SU-DHL-6 (cell line): ENCODE results near the gene LAMB4.

ENCODE experiments used
- H2AFZ ChIP-seq: fragments of 200-600 bp; sonication (generic); 2 replicates; pipeline ENCODE4 v1.6.1; 2014; ENCODE audit warnings: low read depth, mild to moderate bottlenecking, moderate library complexity, mixed read lengths, antibody characterized with exemption, low read length; ENCODE audit not compliant: severe bottlenecking
- H3F3A ChIP-seq: fragments of 200-600 bp; shearing (Covaris generic); 2 replicates; pipeline ENCODE4 v1.6.0; 2016; ENCODE audit warnings: antibody characterized with exemption, mild to moderate bottlenecking; ENCODE audit not compliant: insufficient read depth
- H3K27ac ChIP-seq: fragments of 200-600 bp; sonication (generic); 2 replicates; pipeline ENCODE4 v1.5.1; 2016; ENCODE audit warnings: low read depth, mild to moderate bottlenecking, low read length, moderate library complexity, mixed read lengths
- H3K27me3 ChIP-seq: fragments of 200-600 bp; sonication (generic), shearing (Covaris generic); 2 replicates; pipeline ENCODE4 v1.6.0; 2014; ENCODE audit warnings: mild to moderate bottlenecking, low read length
- H3K36me3 ChIP-seq: fragments of 200-600 bp; sonication (generic); 2 replicates; pipeline ENCODE4 v1.6.1; 2014; ENCODE audit warnings: mild to moderate bottlenecking, low read length, mixed read lengths
- H3K4me2 ChIP-seq: fragments of 300-600, 200-600 bp; shearing (Covaris generic), sonication (generic); 2 replicates; pipeline ENCODE4 v1.6.0; 2014; ENCODE audit warnings: low read length, low read depth, mild to moderate bottlenecking; ENCODE audit not compliant: poor library complexity, severe bottlenecking
- H3K4me3 ChIP-seq: fragments of 200-600 bp; sonication (generic); 2 replicates; pipeline ENCODE4 v1.5.1; 2014; ENCODE audit warnings: antibody characterized with exemption, low read length, mild to moderate bottlenecking, mixed read lengths; ENCODE audit not compliant: insufficient read depth, poor library complexity, severe bottlenecking
- H3K79me2 ChIP-seq: fragments of 200-600 bp; sonication (generic); 2 replicates; pipeline ENCODE4 v1.6.1; 2014; ENCODE audit warnings: mild to moderate bottlenecking, low read length, moderate library complexity; ENCODE audit not compliant: insufficient read depth
- H3K9ac ChIP-seq: fragments of 200-600 bp; sonication (generic); 2 replicates; pipeline ENCODE4 v1.7.0; 2014; ENCODE audit warnings: mild to moderate bottlenecking, low read length
- H3K9me2 ChIP-seq: fragments of 200-600 bp; sonication (generic); replicated peaks from 2 replicates; pipeline ENCODE4 v1.6.1; 2014; ENCODE audit warnings: low read length; ENCODE audit not compliant: insufficient read depth
- H3K9me3 ChIP-seq: fragments of 200-600 bp; sonication (generic); 2 replicates; pipeline ENCODE4 v1.6.1; 2014; ENCODE audit warnings: low read length, mixed read lengths; ENCODE audit not compliant: insufficient read depth
- H4K20me1 ChIP-seq: fragments of 200-600 bp; sonication (generic); 2 replicates; pipeline ENCODE4 v1.6.1; 2014; ENCODE audit warnings: low read depth, mild to moderate bottlenecking, antibody characterized with exemption, low read length, moderate library complexity, mixed read lengths
- EZH2phosphoT487 ChIP-seq: fragments of 200-600 bp; sonication (generic), shearing (Covaris generic); conservative IDR thresholded peaks from 2 replicates; pipeline ENCODE4 v1.6.1; 2018; ENCODE audit warnings: mild to moderate bottlenecking, antibody characterized with exemption, low read length, moderate library complexity, mixed read lengths
- TF ChIP-seq, protein P1 (sequence below): fragments of 200-600 bp; sonication (generic); IDR thresholded peaks from one replicate; pipeline ENCODE4 v1.5.1; 2017; ENCODE audit warnings: antibody characterized with exemption, mild to moderate bottlenecking, low read length, moderate library complexity; ENCODE audit not compliant: insufficient read depth, poor library complexity, severe bottlenecking

LAMB4 gene, protein sequence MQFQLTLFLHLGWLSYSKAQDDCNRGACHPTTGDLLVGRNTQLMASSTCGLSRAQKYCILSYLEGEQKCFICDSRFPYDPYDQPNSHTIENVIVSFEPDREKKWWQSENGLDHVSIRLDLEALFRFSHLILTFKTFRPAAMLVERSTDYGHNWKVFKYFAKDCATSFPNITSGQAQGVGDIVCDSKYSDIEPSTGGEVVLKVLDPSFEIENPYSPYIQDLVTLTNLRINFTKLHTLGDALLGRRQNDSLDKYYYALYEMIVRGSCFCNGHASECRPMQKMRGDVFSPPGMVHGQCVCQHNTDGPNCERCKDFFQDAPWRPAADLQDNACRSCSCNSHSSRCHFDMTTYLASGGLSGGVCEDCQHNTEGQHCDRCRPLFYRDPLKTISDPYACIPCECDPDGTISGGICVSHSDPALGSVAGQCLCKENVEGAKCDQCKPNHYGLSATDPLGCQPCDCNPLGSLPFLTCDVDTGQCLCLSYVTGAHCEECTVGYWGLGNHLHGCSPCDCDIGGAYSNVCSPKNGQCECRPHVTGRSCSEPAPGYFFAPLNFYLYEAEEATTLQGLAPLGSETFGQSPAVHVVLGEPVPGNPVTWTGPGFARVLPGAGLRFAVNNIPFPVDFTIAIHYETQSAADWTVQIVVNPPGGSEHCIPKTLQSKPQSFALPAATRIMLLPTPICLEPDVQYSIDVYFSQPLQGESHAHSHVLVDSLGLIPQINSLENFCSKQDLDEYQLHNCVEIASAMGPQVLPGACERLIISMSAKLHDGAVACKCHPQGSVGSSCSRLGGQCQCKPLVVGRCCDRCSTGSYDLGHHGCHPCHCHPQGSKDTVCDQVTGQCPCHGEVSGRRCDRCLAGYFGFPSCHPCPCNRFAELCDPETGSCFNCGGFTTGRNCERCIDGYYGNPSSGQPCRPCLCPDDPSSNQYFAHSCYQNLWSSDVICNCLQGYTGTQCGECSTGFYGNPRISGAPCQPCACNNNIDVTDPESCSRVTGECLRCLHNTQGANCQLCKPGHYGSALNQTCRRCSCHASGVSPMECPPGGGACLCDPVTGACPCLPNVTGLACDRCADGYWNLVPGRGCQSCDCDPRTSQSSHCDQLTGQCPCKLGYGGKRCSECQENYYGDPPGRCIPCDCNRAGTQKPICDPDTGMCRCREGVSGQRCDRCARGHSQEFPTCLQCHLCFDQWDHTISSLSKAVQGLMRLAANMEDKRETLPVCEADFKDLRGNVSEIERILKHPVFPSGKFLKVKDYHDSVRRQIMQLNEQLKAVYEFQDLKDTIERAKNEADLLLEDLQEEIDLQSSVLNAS (N-terminal part only)

GRCh38 chr7:108130261-108130660, at the start of gene LAMB4:
LAMB4 (minus strand) TSS chr7:108130361; CDS start chr7:108123164, 7,197 bp downstream.
- Histone ChIP-seq H3K36me3 (no peaks in the 10 kb centered on the region), H4K20me1 (no peaks in the 10 kb centered on the region), H3K9me2 (no peaks in the 10 kb centered on the region), H3K4me2 (no peak within 1 kb of the TSS), H3K27me3 (no peaks in the 10 kb centered on the region), H3K4me3 (no peak within 1 kb of the TSS), H3K9me3 (no peaks in the 10 kb centered on the region), H3K27ac (no peak within 1 kb of the TSS), H2AFZ (no peak within 1 kb of the TSS), H3F3A (no peaks in the 10 kb centered on the region), H3K79me2 (no peaks in the 10 kb centered on the region), H3K9ac (no peak within 1 kb of the TSS)
- no peak for TF ChIP-seq EZH2phosphoT487
- TF ChIP-seq, protein P1, sequence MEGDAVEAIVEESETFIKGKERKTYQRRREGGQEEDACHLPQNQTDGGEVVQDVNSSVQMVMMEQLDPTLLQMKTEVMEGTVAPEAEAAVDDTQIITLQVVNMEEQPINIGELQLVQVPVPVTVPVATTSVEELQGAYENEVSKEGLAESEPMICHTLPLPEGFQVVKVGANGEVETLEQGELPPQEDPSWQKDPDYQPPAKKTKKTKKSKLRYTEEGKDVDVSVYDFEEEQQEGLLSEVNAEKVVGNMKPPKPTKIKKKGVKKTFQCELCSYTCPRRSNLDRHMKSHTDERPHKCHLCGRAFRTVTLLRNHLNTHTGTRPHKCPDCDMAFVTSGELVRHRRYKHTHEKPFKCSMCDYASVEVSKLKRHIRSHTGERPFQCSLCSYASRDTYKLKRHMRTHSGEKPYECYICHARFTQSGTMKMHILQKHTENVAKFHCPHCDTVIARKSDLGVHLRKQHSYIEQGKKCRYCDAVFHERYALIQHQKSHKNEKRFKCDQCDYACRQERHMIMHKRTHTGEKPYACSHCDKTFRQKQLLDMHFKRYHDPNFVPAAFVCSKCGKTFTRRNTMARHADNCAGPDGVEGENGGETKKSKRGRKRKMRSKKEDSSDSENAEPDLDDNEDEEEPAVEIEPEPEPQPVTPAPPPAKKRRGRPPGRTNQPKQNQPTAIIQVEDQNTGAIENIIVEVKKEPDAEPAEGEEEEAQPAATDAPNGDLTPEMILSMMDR = no peak

DNA sequence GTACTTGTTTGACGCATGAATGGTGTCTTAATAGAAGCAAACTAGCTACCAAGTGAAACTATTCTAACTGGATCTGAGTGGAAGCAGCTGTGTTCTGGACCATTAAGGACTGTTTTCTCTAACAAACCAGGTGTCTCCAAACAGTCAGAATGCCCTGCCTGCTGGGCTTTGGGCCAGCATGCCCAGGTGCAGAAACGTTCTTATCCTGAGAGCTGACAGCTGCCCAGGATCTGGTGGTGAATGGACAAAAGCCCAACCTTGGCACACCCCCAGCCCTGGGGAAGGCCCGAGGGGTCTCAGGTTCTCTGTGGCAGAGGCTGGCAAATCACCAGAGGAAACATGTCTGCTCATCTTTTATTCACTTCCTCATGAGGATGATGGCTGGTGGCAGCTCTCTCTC, 48.2 kb upstream of the LAMB4 start:
- no peak overlapping the region for H3K27ac ChIP-seq
- H3K9ac ChIP-seq = no peak overlapping the region
- H2AFZ ChIP-seq = no peak overlapping the region
- H3K36me3 ChIP-seq = no peaks in the 10 kb centered on the region
- H3K4me3 ChIP-seq = no peak overlapping the region
- no peaks in the 10 kb centered on the region for H3F3A ChIP-seq
- TF ChIP-seq, protein P1 = no peak
- no peak for TF ChIP-seq EZH2phosphoT487
- no peaks in the 10 kb centered on the region for H4K20me1 ChIP-seq
- H3K27me3 ChIP-seq = no peaks in the 10 kb centered on the region
- no peak overlapping the region for H3K4me2 ChIP-seq
- no peaks in the 10 kb centered on the region for H3K9me3 ChIP-seq
- no peaks in the 10 kb centered on the region for H3K79me2 ChIP-seq
- no peaks in the 10 kb centered on the region for H3K9me2 ChIP-seq

DNA sequence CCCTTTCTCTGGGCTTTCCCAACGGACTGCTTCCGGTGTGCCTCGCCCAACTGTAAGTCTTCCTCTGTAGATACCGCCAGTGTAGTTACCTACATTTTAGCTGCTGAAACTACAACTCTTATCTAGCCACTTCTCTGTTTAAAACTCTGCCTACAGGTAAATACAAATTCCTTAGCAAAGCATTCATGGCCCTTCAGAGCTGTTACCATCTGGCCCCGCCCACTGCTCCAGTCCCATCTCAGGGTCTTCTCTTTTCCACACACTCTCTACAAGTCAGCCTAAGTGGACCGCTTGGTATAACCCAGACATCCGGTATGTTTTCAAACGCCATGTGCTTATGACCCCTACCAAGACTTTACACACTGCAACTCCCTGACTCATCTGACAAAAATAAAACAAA, 41.0 kb upstream of the LAMB4 start:
- Histone ChIP-seq H3K27ac (no peak overlapping the region), H3K4me2 (no peak overlapping the region), H3K9me3 (no peaks in the 10 kb centered on the region), H3K9me2 (no peaks in the 10 kb centered on the region), H3F3A (no peaks in the 10 kb centered on the region), H3K36me3 (no peaks in the 10 kb centered on the region), H3K4me3 (no peak overlapping the region), H3K79me2 (no peaks in the 10 kb centered on the region), H2AFZ (no peak overlapping the region), H3K9ac (no peak overlapping the region), H3K27me3 (no peaks in the 10 kb centered on the region), H4K20me1 (no peaks in the 10 kb centered on the region)
- TF ChIP-seq, protein P1 = no peak
- TF ChIP-seq EZH2phosphoT487 = no peak
